ENCODE results near the gene ZSWIM9.

The ZSWIM9 gene

DNA sequence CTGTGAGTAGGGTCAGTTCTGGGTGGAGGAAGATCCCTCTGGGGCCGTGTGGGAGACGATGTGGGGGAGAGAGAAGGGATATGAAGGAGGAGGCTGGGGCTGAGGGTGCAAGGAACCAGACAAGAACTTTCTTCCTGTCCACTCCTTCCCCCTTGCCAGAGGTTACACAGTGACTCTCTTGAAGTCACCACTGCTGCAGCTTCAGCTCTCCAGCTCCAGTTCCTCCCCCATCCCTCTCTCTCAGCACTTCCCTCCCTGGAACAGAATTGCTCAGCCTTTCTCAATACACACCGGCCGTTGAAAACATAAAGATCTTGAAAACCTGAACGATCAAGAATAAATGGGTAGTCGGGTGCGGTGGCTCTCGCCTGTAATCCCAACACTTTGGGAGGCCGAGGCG is 5.1 kb downstream of the ZSWIM9 start:
- DNase-seq (ENCODE audit: low read depth), result no peak

- no peak for DNase-seq (ENCODE audit: low read depth)
Measured at GRCh38 chr19:48176226-48176625, 5.7 kb downstream of the ZSWIM9 start.

DNA sequence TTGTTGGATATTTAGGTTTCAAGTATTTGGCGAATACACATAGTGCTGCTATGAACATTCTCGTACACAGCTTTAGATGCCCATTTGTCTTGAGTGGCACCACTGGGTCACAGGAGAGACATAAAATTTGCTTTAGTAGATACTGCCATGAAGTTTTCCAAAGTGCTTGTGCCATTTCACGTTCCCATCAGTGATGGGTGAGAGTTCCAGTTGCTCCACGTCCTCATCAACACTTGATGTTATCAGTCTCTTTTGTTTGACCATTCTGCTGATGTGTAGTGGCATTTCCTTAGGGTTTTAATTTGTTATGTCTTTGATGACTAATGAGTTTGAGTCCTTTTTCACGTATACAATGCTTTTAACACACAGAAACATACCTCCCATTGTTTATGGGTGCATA is 11.0 kb downstream of the ZSWIM9 start:
- no peak for DNase-seq (ENCODE audit: low read depth)

GRCh38 chr19:48182434-48182833 is 12.0 kb downstream of the ZSWIM9 start:
- DNase-seq (ENCODE audit: low read depth), result no peak

- DNase-seq (ENCODE audit: low read depth), result no peak
Measured at GRCh38 chr19:48183356-48183755, 12.9 kb downstream of the ZSWIM9 start.

GRCh38 chr19:48186015-48186414 is 15.5 kb downstream of the ZSWIM9 start:
- DNase-seq (ENCODE audit: low read depth), result no peak

GRCh38 chr19:48186541-48186991 is 16.1 kb downstream of the ZSWIM9 start:
- no peak for DNase-seq (ENCODE audit: low read depth)

GRCh38 chr19:48190288-48190884 is 19.9 kb downstream of the ZSWIM9 start:
- DNase-seq (ENCODE audit: low read depth), result no peak

- no peak for DNase-seq (ENCODE audit: low read depth)
Measured at GRCh38 chr19:48190885-48191284, 20.4 kb downstream of the ZSWIM9 start.

- no peak for DNase-seq (ENCODE audit: low read depth)
Measured at GRCh38 chr19:48192750-48193149, 22.3 kb downstream of the ZSWIM9 start.

DNA sequence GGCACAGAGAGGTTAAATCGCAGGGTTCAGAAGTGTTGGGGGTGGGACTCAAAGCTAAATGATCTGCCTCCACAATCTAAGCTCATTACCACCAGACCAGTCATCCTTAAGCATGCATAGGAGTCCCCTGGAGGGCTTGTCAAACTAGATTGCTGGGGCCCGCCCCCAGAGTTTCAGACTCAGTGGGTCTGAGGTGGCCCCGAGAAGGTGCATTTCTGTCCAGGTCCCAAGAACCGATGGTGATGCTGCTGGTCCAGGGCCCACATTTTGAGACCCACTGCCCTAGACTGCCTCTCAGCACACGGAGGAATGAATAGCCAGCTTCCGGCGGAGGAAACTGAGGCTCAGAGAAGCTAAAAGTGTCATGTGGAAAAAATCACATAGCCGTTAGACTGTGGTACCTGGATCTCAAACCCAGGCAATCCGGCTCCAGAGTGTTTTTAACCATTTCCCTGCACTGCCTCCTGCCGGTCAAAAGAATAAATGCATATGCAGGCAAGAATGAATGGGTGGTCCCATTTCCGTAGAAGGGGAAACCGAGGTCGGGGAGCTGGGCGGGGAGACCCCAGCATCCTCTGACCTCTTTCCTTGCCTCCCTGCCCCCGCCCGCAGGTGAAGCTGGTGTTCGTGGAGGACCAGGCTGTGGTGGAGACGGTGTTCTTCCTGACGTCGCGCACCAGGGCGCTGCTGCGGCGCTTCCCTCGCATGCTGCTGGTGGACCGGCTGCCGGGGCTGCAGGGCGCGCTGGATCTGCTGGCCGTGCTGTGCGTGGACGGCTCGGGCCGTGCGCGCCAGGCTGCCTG is 23.8 kb downstream of the ZSWIM9 start:
- DNase-seq (ENCODE audit: low read depth), result no peak

GRCh38 chr19:48194844-48195830 is 24.7 kb downstream of the ZSWIM9 start:
- no peak for DNase-seq (ENCODE audit: low read depth)

DNA sequence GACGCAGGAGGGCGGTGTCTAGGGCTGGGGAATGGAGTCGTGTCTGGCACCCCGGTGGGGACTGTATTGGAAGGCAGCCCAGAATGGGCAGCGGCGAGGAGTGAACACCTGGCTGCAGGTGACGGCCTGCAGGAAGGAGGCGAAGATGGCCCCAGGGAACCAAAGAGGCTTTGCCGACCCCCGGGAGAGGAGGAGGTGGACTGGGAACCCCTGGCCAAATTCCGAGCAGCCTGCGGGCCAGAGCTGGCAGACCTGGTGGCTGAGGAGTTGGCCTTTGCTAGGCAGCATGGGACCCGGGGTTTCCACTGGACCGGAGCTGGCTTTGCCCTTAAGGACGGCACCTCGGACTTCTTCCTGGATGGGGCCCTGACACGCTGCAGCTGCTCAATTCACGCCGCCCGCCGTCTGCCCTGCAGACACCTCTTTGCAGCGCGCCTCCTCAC is 25.9 kb downstream of the ZSWIM9 start:
- no peak for DNase-seq (ENCODE audit: low read depth)

DNA sequence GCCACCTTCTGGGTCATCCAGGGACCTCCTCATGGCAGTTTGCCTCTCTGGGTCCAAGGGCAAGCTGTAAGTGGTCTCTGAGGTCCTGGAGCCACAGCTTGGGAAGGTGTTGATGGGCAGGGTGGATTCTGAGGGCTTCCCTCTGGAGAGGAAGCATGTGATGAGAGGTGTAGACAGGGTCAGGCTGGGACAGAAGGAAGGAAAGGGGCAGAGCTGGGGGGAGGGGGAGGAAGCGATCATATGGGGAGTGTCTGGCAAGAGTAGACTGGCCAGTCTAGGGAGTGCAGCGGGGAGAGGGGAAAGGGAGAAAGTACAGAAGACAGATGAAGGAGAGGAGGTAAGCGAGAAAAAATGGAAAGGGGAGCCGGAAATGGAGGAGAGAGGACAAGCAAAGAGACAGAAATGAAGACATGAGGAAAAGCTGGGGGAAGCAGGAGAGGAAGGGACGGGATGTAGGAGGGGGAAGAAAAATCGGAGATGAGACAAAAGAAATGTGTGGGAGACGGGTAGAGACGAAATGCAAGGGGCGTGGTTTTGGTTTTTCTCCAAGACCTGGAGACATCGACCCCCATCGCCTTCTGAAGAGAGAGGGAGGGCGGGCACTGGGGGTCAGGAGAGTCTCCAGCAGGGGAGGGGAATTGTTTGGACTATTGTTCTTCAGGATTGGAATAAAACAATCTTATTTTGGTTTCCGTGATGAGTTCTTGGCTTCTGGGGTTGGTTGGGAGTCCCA is 26.6 kb downstream of the ZSWIM9 start:
- no peak for DNase-seq (ENCODE audit: low read depth)

GRCh38 chr19:48203222-48203793 is 32.8 kb downstream of the ZSWIM9 start:
- no peak for DNase-seq (ENCODE audit: low read depth)

DNA sequence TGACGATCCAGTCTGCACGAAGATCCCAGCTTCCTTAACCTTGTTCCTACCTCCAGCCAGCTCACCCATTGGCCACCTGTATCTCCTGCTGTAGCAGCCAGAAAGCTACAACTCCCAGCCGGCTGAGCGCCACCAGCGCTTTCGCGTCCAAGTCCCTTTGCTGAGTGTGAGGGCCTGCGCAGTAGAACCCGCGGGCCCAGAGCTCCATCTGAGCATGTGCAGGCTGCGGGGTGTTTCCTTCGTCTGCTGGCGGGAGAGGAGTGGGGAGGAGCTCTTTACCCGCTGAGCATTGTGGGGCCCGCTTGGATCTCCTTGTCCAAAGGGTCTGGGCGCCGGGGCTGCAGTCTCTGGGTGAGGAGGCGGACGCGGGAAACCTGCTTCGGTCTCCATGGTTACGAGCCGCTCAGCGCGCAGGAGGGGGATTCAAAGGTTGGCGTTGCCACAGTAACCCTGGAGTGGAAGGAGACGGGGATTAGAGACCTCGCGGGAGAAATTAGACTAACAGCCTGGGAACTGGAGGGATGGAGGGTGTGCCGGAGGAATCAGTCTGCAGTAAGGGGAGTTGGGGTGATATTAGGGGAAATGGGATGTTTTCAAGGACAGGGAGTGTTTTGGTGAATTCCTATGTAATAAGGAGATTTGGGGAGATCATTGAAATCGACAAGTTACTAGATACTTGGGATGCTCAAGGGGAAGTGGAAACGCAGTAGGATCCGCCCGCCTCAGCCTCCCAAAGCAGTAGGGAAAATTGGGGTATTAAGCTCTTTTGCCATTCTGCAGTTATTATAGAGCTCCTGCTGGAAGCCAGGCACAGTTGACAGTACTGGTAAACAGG is 33.5 kb downstream of the ZSWIM9 start:
- DNase-seq (ENCODE audit: low read depth), result peak; percentile 82

DNA sequence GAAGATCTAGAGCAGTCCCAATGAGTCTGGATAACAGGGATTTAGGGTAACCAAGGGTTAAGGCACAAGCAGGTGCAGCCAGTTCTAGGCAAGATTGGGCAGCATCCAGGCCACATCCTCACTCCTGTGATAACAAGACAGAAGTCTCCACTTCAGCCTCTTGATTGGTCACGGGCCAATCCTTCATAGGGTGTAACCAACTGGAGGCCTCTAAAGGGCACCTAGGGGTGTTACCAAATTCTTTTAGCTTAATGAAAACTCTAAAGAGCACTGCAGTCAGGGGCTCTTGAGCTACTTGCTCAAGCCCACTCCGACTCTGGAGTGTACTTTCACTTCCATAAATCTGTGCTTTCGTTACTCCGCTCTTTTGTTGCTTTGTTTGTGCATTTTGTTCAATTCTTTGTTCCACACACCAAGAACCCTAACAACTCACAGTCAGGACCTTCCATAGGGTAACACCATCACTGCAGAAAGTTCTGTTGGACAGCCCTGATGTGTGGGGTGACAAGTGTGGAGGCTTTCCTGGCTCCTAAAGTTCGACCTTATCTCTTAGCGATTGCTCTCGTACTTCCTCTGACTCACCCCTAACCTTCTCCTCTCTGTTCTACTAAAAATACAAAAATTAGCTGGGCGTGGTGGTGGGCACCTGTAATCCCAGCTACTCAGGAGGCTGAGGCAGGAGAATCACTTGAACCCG is 36.1 kb downstream of the ZSWIM9 start:
- no peak for DNase-seq (ENCODE audit: low read depth)

GRCh38 chr19:48210005-48210404 is 39.5 kb downstream of the ZSWIM9 start:
- no peak for DNase-seq (ENCODE audit: low read depth)

DNA sequence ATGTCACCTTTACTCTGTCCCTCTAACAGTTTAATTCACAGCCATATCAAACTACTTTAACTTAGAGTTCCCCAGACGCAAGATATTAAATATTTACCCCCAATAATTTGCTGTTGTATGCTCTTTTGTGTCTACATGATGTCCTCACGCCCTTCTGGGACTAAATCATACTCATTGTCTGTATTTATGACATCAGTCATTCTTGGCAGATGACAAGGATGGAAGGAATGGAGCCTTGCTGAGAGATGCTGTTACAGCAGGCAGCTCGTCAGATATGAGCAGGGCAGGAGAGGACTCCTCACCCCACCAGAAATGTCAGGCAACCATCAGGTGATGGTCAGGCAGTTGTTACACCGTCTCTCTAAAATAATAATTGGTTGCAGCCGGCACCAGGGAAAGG is 43.5 kb downstream of the ZSWIM9 start:
- no peak for DNase-seq (ENCODE audit: low read depth)

DNA sequence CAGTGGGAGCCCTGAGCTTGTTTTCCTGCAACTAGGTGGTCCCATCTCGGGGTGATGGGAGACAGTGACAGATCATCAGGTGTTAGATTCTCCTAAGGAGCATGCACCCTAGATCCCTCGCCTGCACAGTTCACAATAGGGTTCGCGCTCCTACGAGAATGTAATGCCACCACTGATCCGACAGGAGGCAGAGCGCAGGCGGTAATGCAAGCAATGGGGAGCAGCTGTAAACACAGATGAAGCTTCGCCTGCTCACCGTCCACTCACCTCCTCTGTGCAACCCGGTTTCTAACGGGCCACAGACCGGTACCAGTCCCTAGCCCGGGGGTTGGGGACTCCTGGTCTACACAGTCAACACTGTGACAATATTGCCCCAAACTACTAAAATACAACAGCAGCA is 46.5 kb downstream of the ZSWIM9 start:
- DNase-seq (ENCODE audit: low read depth), result no peak
